Nephron progenitor cell (in vitro differentiated cells): Measurements from ENCODE around the gene MPDZ.

Source experiments
- DNase-seq: peaks from one replicate; pipeline ENCODE4 v3.0.0; 2021
- H3K27ac Mint-ChIP-seq: 2 replicates; pipeline ENCODE4 v1.8.0; 2021; ENCODE audit warnings: mild to moderate bottlenecking, moderate library complexity, mixed read lengths
- H3K27me3 Mint-ChIP-seq: 2 replicates; pipeline ENCODE4 v1.8.0; 2021; ENCODE audit warnings: mild to moderate bottlenecking, low read depth, mixed read lengths; ENCODE audit not compliant: poor library complexity
- H3K36me3 Mint-ChIP-seq: 2 replicates; pipeline ENCODE4 v1.8.0; 2021; ENCODE audit warnings: low read depth, mixed read lengths
- H3K4me1 Mint-ChIP-seq: 2 replicates; pipeline ENCODE4 v1.8.0; 2021; ENCODE audit warnings: mixed read lengths
- H3K4me3 Mint-ChIP-seq: 2 replicates; pipeline ENCODE4 v1.8.0; 2021; ENCODE audit warnings: mild to moderate bottlenecking, moderate library complexity, mixed read lengths
- H3K9me3 Mint-ChIP-seq: 2 replicates; pipeline ENCODE4 v1.8.0; 2021; ENCODE audit warnings: mild to moderate bottlenecking, moderate library complexity, mixed read lengths
- CTCF ChIP-seq: fragments of 200-600 bp; sonication (generic); IDR thresholded peaks from 2 replicates; pipeline ENCODE4 v1.5.0; 2021; ENCODE audit warnings: antibody characterized with exemption

The MPDZ gene

GRCh38 chr9:13252852-13253251 lies 26.6 kb downstream of the MPDZ start:
- no peak for TF ChIP-seq CTCF
- Mint-ChIP-seq H3K4me3 (no peak overlapping the region), H3K27ac (peak overlapping the region; percentile 42), H3K9me3 (peaks cover 32% of the 10 kb centered on the region), H3K27me3 (no peaks in the 10 kb centered on the region), H3K4me1 (no peaks in the 10 kb centered on the region), H3K36me3 (peaks cover 62% of the 10 kb centered on the region)
- no peak for DNase-seq

- Mint-ChIP-seq H3K36me3 (peaks cover 58% of the 10 kb centered on the region), H3K4me1 (no peaks in the 10 kb centered on the region), H3K27me3 (no peaks in the 10 kb centered on the region), H3K27ac (no peak overlapping the region), H3K4me3 (no peak overlapping the region), H3K9me3 (no peaks in the 10 kb centered on the region)
- no peak for DNase-seq
- TF ChIP-seq CTCF, result no peak
Measured at GRCh38 chr9:13244181-13244580, 35.3 kb downstream of the MPDZ start.

GRCh38 chr9:13241283-13241682 lies 38.2 kb downstream of the MPDZ start:
- Mint-ChIP-seq H3K27me3 (no peaks in the 10 kb centered on the region), H3K27ac (peak overlapping the region; percentile 67), H3K4me3 (no peak overlapping the region), H3K4me1 (peaks cover 5% of the 10 kb centered on the region), H3K36me3 (peaks cover 56% of the 10 kb centered on the region), H3K9me3 (no peaks in the 10 kb centered on the region)
- no peak for TF ChIP-seq CTCF
- no peak for DNase-seq

GRCh38 chr9:13239660-13240059 lies 39.8 kb downstream of the MPDZ start:
- peaks cover 45% of the 10 kb centered on the region for H3K36me3 Mint-ChIP-seq
- H3K4me3 Mint-ChIP-seq, result no peak overlapping the region
- peaks cover 5% of the 10 kb centered on the region for H3K4me1 Mint-ChIP-seq
- no peak for TF ChIP-seq CTCF
- no peak overlapping the region for H3K27ac Mint-ChIP-seq
- H3K27me3 Mint-ChIP-seq, result no peaks in the 10 kb centered on the region
- DNase-seq, result no peak
- no peaks in the 10 kb centered on the region for H3K9me3 Mint-ChIP-seq

- no peak overlapping the region for H3K4me3 Mint-ChIP-seq
- no peak for TF ChIP-seq CTCF
- peaks cover 40% of the 10 kb centered on the region for H3K36me3 Mint-ChIP-seq
- H3K27me3 Mint-ChIP-seq, result no peaks in the 10 kb centered on the region
- H3K27ac Mint-ChIP-seq, result no peak overlapping the region
- no peaks in the 10 kb centered on the region for H3K9me3 Mint-ChIP-seq
- peaks cover 5% of the 10 kb centered on the region for H3K4me1 Mint-ChIP-seq
- no peak for DNase-seq
Measured at GRCh38 chr9:13239208-13239607, 40.3 kb downstream of the MPDZ start.

- H3K36me3 Mint-ChIP-seq, result peaks cover 18% of the 10 kb centered on the region
- no peak for DNase-seq
- no peak overlapping the region for H3K27ac Mint-ChIP-seq
- no peak overlapping the region for H3K4me3 Mint-ChIP-seq
- no peaks in the 10 kb centered on the region for H3K27me3 Mint-ChIP-seq
- peaks cover 5% of the 10 kb centered on the region for H3K4me1 Mint-ChIP-seq
- H3K9me3 Mint-ChIP-seq, result no peaks in the 10 kb centered on the region
- no peak for TF ChIP-seq CTCF
Measured at GRCh38 chr9:13234932-13235331, 44.6 kb downstream of the MPDZ start.
